HG03432 (cell line): Measurements from ENCODE around the gene CDKAL1.

Experiments
- ATAC-seq: cut with Tn5 transposase; IDR thresholded peaks from one replicate; pipeline ENCODE4 v1.9.1; 2021; ENCODE audit warnings: mild to moderate bottlenecking, moderate library complexity; ENCODE audit not compliant: unreplicated experiment

The CDKAL1 gene

DNA sequence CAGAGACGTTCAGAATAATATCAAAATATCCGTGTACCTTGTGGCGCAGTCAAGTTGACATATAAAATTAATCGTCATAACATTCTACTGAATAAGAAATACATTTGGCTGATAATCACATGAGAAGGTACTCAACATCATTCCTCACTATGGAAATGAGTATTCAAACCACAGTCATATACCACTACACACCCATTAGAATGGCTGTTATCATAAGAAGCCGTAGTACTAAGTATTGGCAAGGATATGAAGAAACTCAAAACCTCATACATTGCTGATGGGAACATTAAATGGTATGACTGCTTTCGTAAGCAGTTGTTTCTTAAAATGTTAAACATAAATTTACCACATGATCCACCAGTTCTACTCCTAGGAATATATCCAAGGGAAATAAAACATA, 244.7 kb downstream of the CDKAL1 start:
- no peak for ATAC-seq

DNA sequence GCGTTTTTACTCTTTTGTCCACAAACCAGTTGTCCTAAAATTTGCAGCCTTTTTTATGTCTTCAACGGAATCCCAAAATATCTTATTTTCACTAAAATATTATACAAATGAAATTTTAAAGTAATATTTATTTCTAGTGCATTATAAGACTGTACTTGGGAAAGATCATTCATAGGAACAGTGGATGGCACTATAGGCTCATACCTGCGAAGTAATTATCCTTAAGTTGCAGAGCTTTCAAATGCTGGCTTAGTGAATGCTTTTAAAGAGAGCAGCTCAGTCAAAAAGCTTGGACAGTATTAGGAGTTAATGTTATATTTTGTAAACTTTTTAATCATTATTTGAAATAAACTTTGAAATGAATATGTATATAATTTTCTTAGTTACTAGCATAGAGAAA, 254.9 kb downstream of the CDKAL1 start:
- ATAC-seq: no peak

DNA sequence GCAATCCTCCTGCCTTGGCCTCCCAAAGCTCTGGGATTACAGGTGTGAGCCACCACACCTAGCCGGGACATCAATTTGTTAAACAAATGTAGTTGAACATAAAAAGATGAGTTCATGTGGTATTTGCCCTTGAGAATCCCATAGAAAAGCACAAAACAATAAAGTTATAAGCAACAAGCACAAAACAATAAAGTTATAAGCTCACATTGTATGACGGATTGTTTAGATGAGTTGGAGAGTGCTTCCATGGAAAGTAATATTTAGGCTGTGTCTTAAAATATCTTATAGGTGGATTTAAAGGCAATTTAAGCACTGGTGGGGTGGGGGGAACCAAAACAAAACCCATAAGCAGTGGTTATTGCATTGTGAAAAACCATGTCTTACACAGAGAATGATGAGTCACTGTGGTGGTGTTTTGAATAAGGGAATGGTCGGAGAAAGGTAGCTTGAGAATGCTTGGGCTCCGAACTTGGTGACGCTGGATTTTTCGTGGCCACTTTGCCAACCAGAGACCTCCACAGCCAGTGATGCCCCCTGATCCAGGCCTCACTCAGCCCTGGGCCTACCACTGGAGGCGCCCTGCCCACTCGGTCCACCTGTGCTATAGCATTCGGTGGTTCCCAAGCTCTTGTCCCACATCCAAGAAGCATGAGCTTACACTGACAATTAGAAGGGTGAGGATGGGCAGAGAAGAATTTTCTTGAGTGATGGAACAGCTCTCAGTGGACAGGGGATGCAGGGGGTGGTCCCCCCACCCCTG, 256.0 kb downstream of the CDKAL1 start:
- ATAC-seq: no peak

DNA sequence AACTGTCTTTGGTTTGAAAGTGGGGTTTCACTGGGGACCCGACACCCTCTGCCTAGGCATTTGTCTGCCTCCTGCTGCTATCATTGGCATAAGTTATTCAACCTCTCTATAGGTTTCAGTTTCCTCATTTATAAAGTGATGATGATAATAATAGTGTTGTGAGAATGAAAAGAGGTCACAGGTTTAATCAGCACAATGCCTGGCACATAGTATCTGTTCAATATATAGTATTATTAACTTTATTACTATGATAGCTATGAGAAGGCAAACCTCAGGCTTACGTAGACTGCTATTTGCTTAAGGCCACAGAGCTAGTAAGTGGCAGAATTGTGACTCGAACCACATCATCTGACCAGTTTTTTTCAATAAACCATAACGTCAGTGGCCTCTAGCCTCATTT, 256.8 kb downstream of the CDKAL1 start:
- no peak for ATAC-seq

DNA sequence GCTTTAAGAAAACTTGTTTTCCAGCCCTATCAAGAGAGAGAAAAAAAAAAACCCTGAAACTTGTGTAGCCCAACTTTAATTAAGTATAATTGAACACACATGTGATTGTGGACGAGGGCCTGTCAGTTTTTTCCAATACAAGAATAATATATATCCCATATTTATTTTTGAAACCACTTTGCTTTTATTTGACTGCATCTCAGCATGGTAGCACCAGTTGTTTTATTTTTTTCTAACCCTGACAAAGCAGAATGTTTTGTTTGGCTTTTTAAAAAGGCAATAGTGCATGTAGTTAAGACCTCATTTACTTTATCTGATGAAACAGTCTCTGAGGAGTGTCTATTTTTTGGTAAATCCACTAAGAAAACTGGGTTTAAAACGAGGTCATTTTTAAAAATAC, 257.7 kb downstream of the CDKAL1 start:
- no peak for ATAC-seq

DNA sequence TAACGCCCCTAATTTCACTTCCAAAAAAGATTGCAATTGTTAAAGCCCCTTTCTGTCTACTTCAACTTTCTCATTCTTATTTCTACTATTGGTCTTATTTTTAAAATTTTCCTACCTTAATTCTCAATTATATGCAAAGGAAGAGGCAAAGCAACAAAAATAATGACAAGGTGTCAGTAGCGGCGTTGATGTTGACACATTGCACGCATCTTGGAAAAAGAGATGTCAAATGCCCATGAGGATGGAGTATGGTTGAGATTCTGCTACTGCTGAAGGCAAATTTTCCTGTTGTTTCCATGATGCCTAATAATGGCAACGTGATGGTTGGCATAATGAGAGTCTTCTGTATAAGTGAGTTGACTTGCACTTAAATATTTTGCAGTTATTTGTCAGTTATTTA, 258.9 kb downstream of the CDKAL1 start:
- ATAC-seq: no peak

DNA sequence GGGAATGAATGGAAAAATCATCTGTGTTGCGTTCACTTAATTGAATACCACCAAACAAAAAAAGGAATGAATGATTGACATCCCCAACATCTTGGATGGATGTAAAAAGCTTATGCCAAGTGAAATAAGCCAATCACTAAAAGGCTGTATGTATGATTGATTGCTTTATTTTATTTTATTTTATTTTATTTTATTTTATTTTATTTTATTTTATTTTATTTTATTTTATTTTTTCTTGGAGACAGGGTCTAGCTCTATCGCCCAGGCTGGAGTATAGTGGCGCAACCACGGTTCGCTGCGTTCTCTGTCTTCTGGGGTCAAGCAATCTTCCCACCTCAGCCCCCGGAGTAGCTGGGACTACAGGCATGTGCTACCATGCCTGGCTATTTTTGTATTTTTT, 263.3 kb downstream of the CDKAL1 start:
- no peak for ATAC-seq

DNA sequence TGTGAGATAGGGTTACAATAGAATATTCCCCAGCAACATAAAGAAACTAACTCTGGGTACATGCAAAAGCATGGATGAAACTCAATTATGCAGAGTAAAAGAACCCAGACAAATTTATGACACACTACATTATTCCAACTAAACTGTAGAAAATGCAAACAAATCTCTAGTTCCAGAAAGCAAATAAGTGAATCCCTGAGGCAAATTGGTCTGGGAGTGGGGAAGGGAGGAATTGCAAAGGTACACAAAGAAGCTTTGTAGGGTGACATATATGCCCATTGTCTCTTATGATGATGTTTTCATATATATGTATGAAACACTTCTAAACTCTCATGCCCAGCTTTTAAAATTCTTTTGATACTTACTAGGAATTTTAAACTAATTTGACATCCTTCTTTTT, 266.0 kb downstream of the CDKAL1 start:
- no peak for ATAC-seq

DNA sequence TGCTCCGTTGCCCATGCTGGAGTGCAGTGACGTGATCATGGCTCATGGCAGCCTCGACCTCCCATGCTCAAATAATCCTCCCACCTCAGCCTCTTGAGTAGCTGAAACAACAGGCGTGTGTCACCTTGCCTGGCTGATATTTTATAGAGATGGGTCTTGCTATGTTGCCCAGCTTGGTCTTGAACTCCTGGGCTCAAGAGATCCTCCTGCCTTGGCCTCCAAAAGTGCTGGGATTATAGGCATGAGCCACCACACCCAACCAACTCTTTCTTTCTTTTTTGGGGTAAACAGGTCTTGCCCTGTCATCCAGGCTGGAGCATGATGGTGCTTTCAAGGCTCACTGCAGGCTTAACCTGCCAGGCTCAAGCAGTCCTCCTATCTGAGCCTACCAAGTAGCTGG, 266.4 kb downstream of the CDKAL1 start:
- ATAC-seq: no peak

DNA sequence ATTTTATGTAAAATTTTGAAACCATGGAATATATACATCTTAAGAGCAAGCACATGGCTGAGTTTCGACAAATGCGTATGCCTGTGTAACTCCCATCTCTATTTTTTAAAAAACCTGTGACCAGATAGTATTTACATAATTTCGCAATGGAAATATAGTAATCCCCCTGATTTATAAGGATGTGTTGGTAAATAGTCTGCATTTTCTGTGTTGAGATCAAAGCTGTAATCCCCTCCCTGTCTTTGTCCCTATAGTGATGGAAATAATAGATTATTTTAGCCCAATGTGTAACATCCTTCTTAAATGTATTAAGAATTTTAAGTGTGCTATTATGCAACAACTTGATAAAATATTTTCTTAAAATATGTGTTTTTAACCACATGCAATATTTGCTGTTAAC, 267.3 kb downstream of the CDKAL1 start:
- ATAC-seq: no peak

DNA sequence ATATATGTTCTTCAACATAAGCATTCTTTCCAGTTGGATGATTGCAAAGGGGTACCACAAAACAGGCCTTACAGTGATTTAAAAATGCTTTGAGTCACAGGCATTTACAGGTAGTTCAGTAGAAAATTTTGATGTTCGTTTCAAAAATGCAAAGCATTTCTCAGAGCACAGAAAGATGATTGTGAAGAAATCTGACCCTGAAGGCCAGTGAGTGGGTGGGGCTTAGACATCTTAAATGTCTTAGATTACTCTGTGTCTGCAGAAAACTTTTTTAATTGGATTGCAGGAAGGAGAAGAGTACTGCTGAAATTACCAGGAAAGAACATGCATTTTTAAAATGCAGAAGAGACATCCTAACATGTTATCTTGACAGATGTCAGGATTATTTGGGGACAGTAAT, 268.3 kb downstream of the CDKAL1 start:
- no peak for ATAC-seq

DNA sequence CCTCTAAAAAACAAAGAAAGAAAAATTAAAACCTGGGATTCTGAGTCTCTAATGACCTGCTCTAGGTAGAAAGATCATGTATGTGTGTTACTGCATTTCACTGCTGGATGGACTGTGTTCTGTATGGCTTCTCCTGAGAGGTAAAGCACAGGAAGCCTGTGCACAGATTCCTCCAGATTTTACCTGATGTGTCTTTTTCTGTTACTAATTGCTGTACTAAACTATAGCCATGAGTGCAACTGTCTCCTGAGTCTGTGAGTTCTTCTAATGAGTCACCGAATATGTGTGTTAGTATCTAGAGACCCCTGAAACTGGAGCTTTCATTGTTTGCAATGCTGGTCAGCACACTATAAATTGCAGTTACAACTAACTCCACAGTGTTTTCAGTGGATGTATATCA, 270.8 kb downstream of the CDKAL1 start:
- no peak for ATAC-seq

DNA sequence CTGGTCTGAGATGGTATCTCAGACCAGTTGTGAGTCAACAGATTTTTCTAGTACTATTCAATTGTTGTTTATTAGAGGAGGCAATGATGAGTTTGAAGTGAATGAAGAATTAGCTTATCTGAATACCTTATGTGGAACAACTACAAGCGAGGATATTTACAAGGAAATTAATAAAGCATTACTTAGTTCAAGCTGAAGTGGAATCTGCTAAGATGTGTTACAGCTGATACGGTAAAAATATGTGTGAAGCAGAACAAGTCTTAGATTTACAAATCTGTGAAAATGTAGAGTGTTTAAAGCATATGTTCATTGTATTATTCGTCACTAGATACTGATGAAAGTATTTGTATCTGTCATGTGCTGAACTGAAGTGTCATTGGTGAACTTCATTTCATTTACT, 272.4 kb downstream of the CDKAL1 start:
- ATAC-seq: no peak

DNA sequence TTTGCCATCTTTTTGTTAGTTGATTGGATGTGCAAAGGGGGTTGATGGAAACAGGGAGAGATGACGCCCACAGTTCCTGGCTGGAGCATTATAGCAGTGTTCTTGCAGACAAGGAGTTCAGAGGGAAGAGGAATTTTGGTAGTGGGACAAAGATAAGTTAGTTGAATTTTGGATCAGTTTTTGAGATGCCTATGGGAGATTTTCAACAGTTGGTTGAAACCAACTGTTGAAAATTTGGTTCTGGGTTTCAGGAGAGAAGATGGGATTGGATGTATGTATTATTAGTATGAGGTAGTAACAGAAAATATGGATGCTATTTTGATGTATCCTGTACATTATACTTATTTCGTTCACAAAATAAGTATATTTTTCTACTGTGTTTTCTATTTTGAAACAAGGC, 274.2 kb downstream of the CDKAL1 start:
- ATAC-seq: no peak

DNA sequence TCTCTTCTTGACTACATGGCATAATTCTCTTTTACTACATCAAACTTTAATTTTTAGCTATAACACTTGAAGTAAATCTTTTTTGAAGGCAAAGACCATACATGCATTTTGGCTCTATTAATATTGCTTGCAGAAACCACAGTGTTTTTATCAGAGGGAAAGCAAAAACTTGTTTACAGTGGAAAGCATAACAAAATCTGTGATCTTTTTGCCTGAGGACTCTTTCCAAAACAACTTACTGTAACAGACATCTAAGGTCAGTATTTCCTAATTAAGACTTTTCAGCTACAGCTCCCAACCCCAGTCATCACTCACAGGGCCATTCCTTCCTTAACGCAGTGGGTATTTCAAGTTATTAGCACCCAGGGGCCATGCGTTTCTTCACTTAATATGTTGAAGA, 274.7 kb downstream of the CDKAL1 start:
- ATAC-seq: no peak

DNA sequence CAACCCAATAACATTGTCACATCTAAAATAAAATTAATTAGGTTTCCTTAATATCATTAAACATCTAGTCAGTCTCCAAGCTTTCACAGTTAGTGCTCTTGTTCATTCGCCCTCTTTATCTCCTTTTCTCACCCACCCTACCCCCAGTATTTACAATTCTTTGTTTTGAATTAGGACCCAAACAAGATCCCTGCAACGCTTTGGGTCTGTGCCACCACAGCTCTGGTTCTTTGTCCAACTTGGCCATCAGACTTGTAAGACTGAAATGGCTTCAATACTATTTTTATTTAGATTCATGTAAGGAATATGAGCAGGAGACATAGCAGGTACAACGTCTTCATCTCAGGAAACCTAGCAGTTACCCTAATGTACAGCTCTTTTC, 276.5 kb downstream of the CDKAL1 start:
- ATAC-seq: no peak

DNA sequence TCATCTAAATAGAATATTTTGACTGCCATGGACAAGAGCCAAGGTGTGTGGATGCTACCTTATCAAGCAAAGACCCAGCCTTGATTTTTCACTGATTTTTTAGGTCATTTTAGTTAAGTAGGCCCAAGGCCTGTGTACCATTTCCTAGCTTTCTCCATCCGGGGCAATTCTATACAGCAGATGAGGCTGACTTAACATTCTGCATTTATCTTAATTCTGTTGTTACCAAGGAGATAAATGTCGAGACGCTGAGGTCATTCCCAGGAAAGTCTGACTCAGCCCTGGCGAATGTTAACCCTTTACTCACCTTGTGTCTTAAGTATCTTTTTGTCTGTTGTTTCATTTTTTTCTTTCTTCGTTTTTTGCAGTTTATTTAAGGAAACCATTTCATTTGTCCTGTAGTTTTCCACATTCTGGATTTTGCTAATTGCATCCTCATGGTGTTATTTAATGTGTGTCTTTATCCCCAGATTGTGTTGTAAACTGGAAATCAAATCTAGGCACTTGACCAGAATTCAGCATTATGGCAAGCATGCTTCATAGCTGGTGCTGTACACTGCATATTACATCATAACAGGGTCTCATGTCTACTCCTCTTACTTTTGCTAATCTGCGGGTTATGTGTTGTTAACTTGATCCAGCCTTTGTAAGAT, 277.0 kb downstream of the CDKAL1 start:
- no peak for ATAC-seq

DNA sequence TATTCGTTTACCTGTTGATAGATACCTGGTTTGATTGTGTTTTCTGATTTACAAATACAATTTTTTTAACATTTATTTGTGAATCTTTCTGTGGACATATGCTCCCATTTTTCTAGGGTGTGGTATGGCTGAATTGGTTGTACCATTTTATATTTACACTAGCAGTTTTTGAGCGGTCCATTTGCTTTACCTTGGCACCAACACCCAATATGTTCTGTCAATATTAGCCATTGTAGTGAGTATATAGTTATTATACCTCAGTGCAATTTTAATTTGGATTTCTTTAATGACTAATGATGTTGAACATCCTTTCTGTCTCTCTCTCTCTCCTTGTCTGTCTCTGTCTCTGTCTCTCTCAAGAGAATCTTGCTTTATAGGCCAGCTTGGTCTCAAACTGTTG, 278.5 kb downstream of the CDKAL1 start:
- ATAC-seq: no peak

DNA sequence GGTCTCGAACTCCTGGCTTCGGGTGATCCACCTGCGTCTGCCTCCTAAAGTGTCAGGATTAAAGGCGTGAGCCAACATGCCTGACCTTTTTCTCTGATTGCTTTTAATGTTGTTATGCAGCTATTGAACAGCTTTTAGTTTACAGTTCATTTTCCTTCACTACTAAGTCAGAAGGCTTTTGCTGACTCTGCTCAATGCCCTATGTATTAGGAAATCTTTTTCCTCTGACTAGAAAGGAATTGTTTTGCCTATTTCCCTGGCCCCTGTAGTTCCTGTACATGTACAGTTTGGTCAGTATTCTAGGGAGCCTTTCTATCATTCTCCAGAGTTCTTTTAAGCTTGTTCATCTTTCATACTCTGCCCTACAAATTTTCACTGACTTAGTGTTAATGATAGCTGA, 280.2 kb downstream of the CDKAL1 start:
- no peak for ATAC-seq

DNA sequence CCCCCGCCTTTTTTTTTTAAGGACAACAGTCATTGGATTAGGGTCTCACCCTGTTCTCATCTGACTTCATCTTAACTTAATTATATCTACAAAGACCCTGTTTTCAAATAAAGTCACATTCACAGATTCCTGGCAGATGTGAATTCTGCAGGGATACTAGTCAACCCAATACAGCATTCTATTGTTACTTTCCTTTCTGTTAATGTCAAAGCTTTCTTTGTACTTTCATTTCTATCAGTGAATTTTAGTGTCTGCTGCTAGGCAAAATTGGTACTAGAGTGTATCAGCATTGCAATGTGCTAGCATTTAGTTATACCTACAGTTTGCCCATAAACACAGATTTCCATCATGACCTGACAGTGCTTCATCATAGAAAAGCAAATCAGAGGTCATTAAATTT, 281.9 kb downstream of the CDKAL1 start:
- no peak for ATAC-seq

DNA sequence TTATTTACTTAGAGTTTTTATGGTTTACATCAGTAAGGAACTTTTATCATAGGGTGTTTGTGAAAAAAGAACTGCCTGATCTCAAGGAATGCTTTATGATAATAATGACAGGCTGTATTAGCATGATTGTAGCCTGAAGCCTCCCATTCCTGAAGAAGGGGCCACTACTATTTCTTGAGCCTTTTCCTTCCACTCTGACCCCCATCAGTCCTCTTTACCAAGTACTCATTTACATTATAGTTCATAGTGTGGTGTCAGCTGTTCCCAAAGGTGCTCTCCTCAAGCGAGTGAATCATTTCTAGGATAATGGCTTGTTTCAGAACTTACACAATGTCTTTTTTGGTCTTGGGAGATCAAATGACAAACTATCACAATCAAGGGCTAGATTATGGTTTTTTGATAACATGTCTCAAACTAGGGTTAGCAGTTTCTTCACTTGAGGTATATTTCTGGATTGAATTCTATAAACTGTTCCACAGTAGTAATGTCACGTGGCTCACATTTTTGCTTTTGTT, 283.6 kb downstream of the CDKAL1 start:
- no peak for ATAC-seq

DNA sequence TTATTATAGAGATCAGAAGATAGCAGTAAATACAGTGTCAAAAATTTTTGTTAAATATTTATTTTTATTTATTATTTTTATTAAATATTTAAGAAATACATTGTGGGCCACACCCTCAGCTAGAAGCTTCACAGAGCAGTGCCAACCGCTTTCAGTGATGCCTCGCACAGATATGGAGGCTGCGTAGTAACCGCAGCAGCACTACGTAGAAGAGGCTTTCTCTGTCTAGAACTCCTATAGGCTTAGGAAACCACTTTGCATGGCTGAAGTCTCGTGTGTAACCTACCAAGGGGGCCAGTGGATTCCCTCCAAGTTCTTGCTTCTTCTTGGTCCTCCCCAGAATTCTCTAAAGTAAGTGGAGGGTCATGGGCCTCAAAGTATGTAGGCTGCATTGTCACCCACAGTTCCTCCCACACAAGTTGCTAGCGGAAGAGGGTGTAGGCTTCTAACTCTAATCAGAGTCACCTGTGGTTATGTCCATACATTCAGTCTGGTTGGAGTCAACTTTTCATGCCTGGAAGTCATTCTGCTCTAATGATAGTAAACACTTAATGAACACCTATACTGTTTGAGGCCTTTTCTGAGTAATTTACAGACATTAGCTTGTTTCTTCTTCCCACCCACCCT, 285.6 kb downstream of the CDKAL1 start:
- no peak for ATAC-seq
